Neural cell (in vitro differentiated cells): Measurements from ENCODE around the gene STAP2. TPM values are rescaled to one million over a fixed set of nuclear protein-coding genes. Genes with fewer than 3 reads are reported as not detected.
A peak's percentile ranks its signal among the peaks of the same experiment; 100 is the strongest.

ENCODE experiments used
- H2AFZ ChIP-seq: fragments of 200-600, 300-800 bp; sonication (generic), shearing (Covaris generic); 2 replicates; pipeline ENCODE4 v1.6.0; 2014; ENCODE audit warnings: low read depth, mild to moderate bottlenecking, antibody characterized with exemption, low read length, moderate library complexity
- H3F3A ChIP-seq: fragments of 200-600 bp; shearing (Covaris generic); 2 replicates; pipeline ENCODE4 v1.6.1; 2016; ENCODE audit warnings: mild to moderate bottlenecking, moderate library complexity, mixed read lengths, antibody characterized with exemption, low read length; ENCODE audit not compliant: insufficient read depth, poor library complexity, severe bottlenecking
- H3K27ac ChIP-seq: fragments of 200-600, 300-800 bp; sonication (generic), shearing (Covaris generic); 2 replicates; pipeline ENCODE4 v1.5.1; 2014; ENCODE audit warnings: mild to moderate bottlenecking, low read length, moderate library complexity
- H3K27me3 ChIP-seq: fragments of 300-800, 200-600 bp; sonication (generic), shearing (Covaris generic); 2 replicates; pipeline ENCODE4 v1.6.0; 2014; ENCODE audit warnings: mild to moderate bottlenecking, low read depth, low read length, moderate library complexity; ENCODE audit not compliant: insufficient read depth
- H3K36me3 ChIP-seq: fragments of 300-800, 200-600 bp; sonication (generic), shearing (Covaris generic); 2 replicates; pipeline ENCODE4 v1.5.1; 2014; ENCODE audit warnings: mild to moderate bottlenecking, antibody characterized with exemption, low read length, moderate library complexity; ENCODE audit not compliant: insufficient read depth
- H3K4me2 ChIP-seq: fragments of 300-800, 200-600 bp; sonication (generic), shearing (Covaris generic); 2 replicates; pipeline ENCODE4 v1.6.0; 2014; ENCODE audit warnings: mild to moderate bottlenecking, low read length
- H3K4me3 ChIP-seq: fragments of 300-800, 200-600 bp; sonication (generic), shearing (Covaris generic); 2 replicates; pipeline ENCODE4 v1.5.1; 2014; ENCODE audit warnings: mild to moderate bottlenecking, low read length, moderate library complexity
- H3K79me2 ChIP-seq: fragments of 200-600 bp; shearing (Covaris generic); replicated peaks from 2 replicates; pipeline ENCODE4 v1.6.0; 2014; ENCODE audit warnings: mild to moderate bottlenecking, low read length, moderate library complexity; ENCODE audit not compliant: insufficient read depth
- H3K9ac ChIP-seq: fragments of 300-800, 200-600 bp; sonication (generic), shearing (Covaris generic); 2 replicates; pipeline ENCODE4 v1.6.1; 2016; ENCODE audit warnings: mild to moderate bottlenecking, low read length, mixed read lengths
- H3K9me2 ChIP-seq: fragments of 200-600 bp; shearing (Covaris generic); 2 replicates; pipeline ENCODE4 v1.6.1; 2016; ENCODE audit warnings: mild to moderate bottlenecking, low read length, mixed read lengths; ENCODE audit not compliant: insufficient read depth
- H3K9me3 ChIP-seq: fragments of 200-600, 300-800 bp; sonication (generic), shearing (Covaris generic); 2 replicates; pipeline ENCODE4 v1.6.1; 2016; ENCODE audit warnings: mild to moderate bottlenecking, mixed run types, low read length, moderate library complexity, mixed read lengths
- H4K20me1 ChIP-seq: fragments of 200-600 bp; shearing (Covaris generic); 2 replicates; pipeline ENCODE4 v1.6.1; 2016; ENCODE audit warnings: mild to moderate bottlenecking, mixed run types; ENCODE audit not compliant: insufficient read depth
- CTCF ChIP-seq: fragments of 450-650 bp; IDR thresholded peaks from 2 replicates; pipeline ENCODE4 v1.5.1; 2014; ENCODE audit warnings: antibody characterized with exemption, mild to moderate bottlenecking, moderate library complexity; ENCODE audit not compliant: poor library complexity, severe bottlenecking
- EP300 ChIP-seq: fragments of 450-650 bp; conservative IDR thresholded peaks from 2 replicates; pipeline ENCODE4 v1.6.1; 2014; ENCODE audit warnings: antibody characterized with exemption, mild to moderate bottlenecking, moderate library complexity; ENCODE audit not compliant: poor library complexity, severe bottlenecking
- EZH2 ChIP-seq: fragments of 200-600, 300-800 bp; shearing (Covaris generic), sonication (generic); IDR thresholded peaks from 2 replicates; pipeline ENCODE4 v1.6.1; 2014; ENCODE audit warnings: antibody characterized with exemption, low read length, borderline replicate concordance, mild to moderate bottlenecking; ENCODE audit not compliant: insufficient read depth, poor library complexity, severe bottlenecking
- MXI1 ChIP-seq: fragments of 450-650 bp; conservative IDR thresholded peaks from 2 replicates; pipeline ENCODE4 v1.6.1; 2014; ENCODE audit warnings: antibody characterized with exemption, mild to moderate bottlenecking; ENCODE audit not compliant: poor library complexity, severe bottlenecking
- POLR2AphosphoS5 ChIP-seq: IDR thresholded peaks from 2 replicates; pipeline ENCODE4 v1.6.1; 2012
- RAD21 ChIP-seq: fragments of 450-650 bp; conservative IDR thresholded peaks from 2 replicates; pipeline ENCODE4 v1.6.1; 2014; ENCODE audit warnings: antibody characterized with exemption, mild to moderate bottlenecking, moderate library complexity
- REST ChIP-seq: IDR thresholded peaks from 2 replicates; pipeline ENCODE4 v1.6.1; 2012; ENCODE audit warnings: borderline replicate concordance
- SMC3 ChIP-seq: fragments of 450-650 bp; conservative IDR thresholded peaks from 2 replicates; pipeline ENCODE4 v1.6.1; 2014; ENCODE audit warnings: antibody characterized with exemption, mild to moderate bottlenecking, moderate library complexity; ENCODE audit not compliant: poor library complexity
- TAF1 ChIP-seq: IDR thresholded peaks from 2 replicates; pipeline ENCODE4 v1.6.1; 2012; ENCODE audit warnings: low read depth
- polyA plus RNA-seq: library from polyadenylated mRNA; depleted of rRNA; stranded (reverse); fragments of >200 nt; gene quantifications from 2 replicates; pipeline ENCODE4 v1.2.3, GENCODE V29; 2014

The STAP2 gene
- polyA plus RNA-seq, 1 donor from 2014 or later, result 0.16 TPM

DNA sequence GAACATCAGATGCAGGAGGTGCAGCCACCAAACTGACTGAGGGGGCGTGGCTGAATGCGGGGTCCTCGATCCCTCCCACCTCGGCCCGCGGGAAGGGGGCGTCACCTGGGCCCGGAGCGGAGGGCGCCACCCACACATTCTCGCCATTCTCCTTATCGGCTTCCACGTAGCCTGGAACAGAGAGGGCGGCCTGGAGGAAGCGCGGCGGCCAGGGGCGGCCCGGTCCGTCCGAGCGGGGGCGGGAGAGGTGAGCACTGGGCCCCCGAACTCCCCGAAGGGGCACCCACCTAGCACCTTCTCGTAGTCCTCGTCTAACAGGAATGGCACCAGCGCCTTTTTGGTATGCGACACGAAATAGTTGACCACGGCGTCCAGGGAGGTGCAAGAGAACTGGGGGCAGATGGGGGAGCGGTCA is 11.8 kb downstream of the STAP2 start:
- Histone ChIP-seq H3K9me2 (no peaks in the 10 kb centered on the region), H3K9me3 (no peaks in the 10 kb centered on the region), H3F3A (no peaks in the 10 kb centered on the region), H3K27ac (no peak overlapping the region), H3K79me2 (no peaks in the 10 kb centered on the region), H3K36me3 (no peaks in the 10 kb centered on the region), H4K20me1 (no peaks in the 10 kb centered on the region), H2AFZ (no peak overlapping the region), H3K9ac (no peak overlapping the region), H3K4me2 (no peak overlapping the region), H3K27me3 (peaks cover 9% of the 10 kb centered on the region), H3K4me3 (peak overlapping the region; percentile 63)
- TF ChIP-seq CTCF, result no peak
- no peak for TF ChIP-seq SMC3
- TF ChIP-seq REST, result no peak
- TF ChIP-seq MXI1, result no peak

DNA sequence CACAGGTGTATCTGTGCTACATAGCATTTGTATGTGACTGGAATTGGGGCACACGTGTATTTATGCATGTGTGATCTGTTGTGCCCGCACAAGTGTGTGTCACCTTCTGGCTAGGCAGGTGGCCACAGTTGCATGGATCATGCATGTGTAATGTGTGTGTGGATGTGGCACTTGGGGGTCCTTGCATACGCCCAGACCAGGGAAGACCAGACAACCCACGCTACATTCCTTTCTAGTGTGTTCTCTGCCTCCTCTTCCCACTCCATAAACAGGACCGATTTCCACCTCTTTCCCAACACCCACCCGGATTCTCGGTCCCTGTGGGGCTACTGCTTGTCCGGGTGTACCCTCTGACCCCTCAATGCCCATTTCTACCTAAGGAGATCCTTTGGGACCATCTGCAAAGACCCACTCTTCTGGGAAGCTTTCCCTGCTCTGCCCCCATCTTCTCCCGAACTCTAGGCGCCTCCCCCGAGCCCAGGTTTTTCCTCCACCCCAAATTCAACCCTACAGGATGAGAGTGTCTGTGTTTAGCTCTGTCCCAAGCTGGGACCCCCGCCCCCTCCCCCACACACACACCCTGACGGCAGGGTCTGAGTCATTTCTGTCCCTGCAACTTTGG is 12.3 kb downstream of the STAP2 start:
- H3K4me2 ChIP-seq, result no peak overlapping the region

GRCh38 chr19:4324228-4324627 is 14.4 kb downstream of the STAP2 start:
- TF ChIP-seq REST (no peak), EP300 (no peak), TAF1 (no peak), RAD21 (no peak), CTCF (no peak), MXI1 (no peak), SMC3 (no peak), EZH2 (no peak), POLR2AphosphoS5 (no peak)
- no peak overlapping the region for H3K27ac ChIP-seq
- no peaks in the 10 kb centered on the region for H3K9me3 ChIP-seq
- no peaks in the 10 kb centered on the region for H3K79me2 ChIP-seq
- H3F3A ChIP-seq, result no peaks in the 10 kb centered on the region
- peaks cover 9% of the 10 kb centered on the region for H3K27me3 ChIP-seq
- H3K9ac ChIP-seq, result no peak overlapping the region
- no peak overlapping the region for H2AFZ ChIP-seq
- no peak overlapping the region for H3K4me3 ChIP-seq
- H3K36me3 ChIP-seq, result no peaks in the 10 kb centered on the region
- no peak overlapping the region for H3K4me2 ChIP-seq
- H4K20me1 ChIP-seq, result no peaks in the 10 kb centered on the region
- H3K9me2 ChIP-seq, result no peaks in the 10 kb centered on the region

More for the DNA sequence above, 12.3 kb downstream of the STAP2 start:
- Histone ChIP-seq H3K27ac (no peak overlapping the region), H2AFZ (no peak overlapping the region), H3K27me3 (peaks cover 9% of the 10 kb centered on the region), H3K9me3 (no peaks in the 10 kb centered on the region), H3K36me3 (no peaks in the 10 kb centered on the region), H4K20me1 (no peaks in the 10 kb centered on the region), H3K79me2 (no peaks in the 10 kb centered on the region), H3K4me3 (no peak overlapping the region), H3F3A (no peaks in the 10 kb centered on the region), H3K9ac (no peak overlapping the region), H3K9me2 (no peaks in the 10 kb centered on the region)
- TF ChIP-seq POLR2AphosphoS5, result no peak
- TF ChIP-seq SMC3, result no peak
- TF ChIP-seq EZH2, result no peak
- no peak for TF ChIP-seq EP300
